LNCaP clone FGC (cell line): ENCODE data around the gene KRT28.
"Not testable (repeated sequence)": the region's sequence is repeated elsewhere in the genome, so short reads cannot be mapped to it uniquely, and the experiment has no call there.

Experiments used
- DNase-seq: peaks from one replicate; pipeline ENCODE4 v3.0.0-alpha.2; 2011; ENCODE audit warnings: low read depth
- H3K4me3 ChIP-seq: 2 replicates; pipeline ENCODE4 v1.5.1; 2011; ENCODE audit warnings: mild to moderate bottlenecking, low read depth, low read length, control low read depth
- TF ChIP-seq, protein P1 (sequence below): IDR thresholded peaks from 2 replicates; pipeline ENCODE4 v1.5.1; 2012; ENCODE audit warnings: mild to moderate bottlenecking; ENCODE audit not compliant: control insufficient read depth, insufficient read depth; ENCODE audit errors: extremely low read depth

Gene KRT28

DNA sequence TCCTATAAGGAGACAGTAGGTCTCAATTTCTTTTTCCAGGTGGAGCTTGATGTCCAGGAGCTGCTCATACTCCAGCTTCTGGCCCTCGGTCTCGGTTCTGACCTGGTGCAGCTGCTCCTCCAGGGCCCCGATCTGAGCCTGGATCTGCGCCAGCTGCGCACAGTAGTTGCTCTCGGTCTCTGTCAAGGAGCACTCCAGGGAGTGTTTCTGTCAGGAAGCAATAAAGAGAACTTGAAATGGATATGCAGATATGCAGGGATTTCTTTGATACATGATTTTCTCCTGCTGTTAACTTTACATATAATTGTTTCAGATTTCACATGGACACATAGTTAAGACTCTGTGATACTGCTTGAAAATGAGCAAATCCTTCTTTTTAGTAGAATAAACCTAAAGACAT, 49.4 kb downstream of the KRT28 start:
- no peak overlapping the region for H3K4me3 ChIP-seq
- no peak for DNase-seq
- TF ChIP-seq, protein P1, sequence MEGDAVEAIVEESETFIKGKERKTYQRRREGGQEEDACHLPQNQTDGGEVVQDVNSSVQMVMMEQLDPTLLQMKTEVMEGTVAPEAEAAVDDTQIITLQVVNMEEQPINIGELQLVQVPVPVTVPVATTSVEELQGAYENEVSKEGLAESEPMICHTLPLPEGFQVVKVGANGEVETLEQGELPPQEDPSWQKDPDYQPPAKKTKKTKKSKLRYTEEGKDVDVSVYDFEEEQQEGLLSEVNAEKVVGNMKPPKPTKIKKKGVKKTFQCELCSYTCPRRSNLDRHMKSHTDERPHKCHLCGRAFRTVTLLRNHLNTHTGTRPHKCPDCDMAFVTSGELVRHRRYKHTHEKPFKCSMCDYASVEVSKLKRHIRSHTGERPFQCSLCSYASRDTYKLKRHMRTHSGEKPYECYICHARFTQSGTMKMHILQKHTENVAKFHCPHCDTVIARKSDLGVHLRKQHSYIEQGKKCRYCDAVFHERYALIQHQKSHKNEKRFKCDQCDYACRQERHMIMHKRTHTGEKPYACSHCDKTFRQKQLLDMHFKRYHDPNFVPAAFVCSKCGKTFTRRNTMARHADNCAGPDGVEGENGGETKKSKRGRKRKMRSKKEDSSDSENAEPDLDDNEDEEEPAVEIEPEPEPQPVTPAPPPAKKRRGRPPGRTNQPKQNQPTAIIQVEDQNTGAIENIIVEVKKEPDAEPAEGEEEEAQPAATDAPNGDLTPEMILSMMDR = no peak

DNA sequence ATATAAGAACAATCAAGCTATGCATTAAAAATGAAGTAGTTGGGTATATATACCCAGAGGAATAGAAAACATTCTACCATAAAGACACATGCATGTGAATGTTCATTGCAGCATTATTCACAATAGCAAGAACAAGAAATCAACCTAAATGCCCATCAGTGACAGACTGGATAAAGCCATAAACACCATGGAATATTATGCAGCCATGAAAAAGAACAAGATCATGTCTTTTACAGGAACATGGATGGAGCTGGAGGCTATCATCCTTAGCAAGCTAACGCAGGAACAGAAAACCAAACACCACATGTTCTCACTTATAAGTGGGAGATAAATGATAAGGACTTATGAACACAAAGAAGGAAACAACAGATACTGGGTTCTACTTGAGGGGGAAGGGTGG, 51.1 kb downstream of the KRT28 start:
- DNase-seq, H3K4me3 ChIP-seq: not testable (repeated sequence)
